ENCODE data around the gene SKIDA1.

DNA sequence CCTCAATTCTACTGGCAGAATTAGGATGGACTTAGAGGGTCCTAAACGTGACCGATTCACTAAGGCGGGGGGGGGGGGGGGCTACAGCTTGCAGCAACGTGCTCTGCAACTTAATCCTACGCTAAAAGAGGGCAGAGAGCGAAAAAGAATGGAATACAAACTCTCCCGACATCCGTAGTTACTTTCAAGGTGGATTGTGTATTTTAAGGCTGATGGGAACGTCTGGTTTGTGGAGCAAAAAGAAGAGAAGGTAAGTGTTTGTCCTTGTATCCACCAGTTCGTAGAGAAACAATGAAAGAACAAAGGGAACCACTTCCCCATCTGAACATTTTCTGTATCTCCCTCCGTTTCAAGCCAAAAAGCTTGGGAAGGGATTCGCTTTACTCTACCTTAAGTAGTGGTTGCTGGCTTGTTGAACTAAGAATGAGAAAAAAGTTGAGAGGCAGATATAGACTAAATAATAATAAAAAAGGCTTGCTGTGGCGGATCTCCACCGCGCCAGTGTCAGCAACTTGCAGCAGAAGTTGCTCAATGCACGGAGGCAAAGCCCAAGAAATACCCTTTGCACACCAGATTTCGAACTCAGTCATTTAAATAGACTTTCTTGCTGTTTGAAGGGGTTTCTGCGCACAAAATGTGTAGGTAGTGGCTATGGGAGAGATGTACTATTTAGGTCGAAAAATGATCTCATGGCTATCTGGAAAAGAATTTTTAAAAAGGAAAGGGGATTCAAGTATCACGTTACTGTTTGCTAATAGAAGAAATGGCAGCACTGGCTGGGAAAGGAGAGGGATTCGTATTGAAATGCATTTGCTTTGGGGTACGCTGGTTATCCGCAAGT lies 736 bp downstream of the SKIDA1 start:
- TF ChIP-seq, protein P1, sequence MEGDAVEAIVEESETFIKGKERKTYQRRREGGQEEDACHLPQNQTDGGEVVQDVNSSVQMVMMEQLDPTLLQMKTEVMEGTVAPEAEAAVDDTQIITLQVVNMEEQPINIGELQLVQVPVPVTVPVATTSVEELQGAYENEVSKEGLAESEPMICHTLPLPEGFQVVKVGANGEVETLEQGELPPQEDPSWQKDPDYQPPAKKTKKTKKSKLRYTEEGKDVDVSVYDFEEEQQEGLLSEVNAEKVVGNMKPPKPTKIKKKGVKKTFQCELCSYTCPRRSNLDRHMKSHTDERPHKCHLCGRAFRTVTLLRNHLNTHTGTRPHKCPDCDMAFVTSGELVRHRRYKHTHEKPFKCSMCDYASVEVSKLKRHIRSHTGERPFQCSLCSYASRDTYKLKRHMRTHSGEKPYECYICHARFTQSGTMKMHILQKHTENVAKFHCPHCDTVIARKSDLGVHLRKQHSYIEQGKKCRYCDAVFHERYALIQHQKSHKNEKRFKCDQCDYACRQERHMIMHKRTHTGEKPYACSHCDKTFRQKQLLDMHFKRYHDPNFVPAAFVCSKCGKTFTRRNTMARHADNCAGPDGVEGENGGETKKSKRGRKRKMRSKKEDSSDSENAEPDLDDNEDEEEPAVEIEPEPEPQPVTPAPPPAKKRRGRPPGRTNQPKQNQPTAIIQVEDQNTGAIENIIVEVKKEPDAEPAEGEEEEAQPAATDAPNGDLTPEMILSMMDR (IDR thresholded peaks at IDR 0.05) = no peak
- no peak for TF ChIP-seq EP300 (IDR thresholded peaks at IDR 0.05)
- no peak for TF ChIP-seq POLR2A (IDR thresholded peaks at IDR 0.05)
- TF ChIP-seq POLR2AphosphoS5 (IDR thresholded peaks at IDR 0.05) = no peak

Measured in stomach (tissue), 4 donors.